ENCODE measurements around the gene PGK1.
"Not testable (repeated sequence)": the region's sequence is repeated elsewhere in the genome, so short reads cannot be mapped to it uniquely, and the experiment has no call there.

PGK1 gene

GRCh38 chrX:78111140-78111931 lies 7.3 kb downstream of the PGK1 start:
- DNase-seq = no peak

- DNase-seq = no peak
Measured at GRCh38 chrX:78116365-78116764, 12.3 kb downstream of the PGK1 start.

- no peak for DNase-seq
Measured at GRCh38 chrX:78116766-78117165, 12.7 kb downstream of the PGK1 start.

- no peak for DNase-seq
Measured at GRCh38 chrX:78118628-78119027, 14.6 kb downstream of the PGK1 start.

- DNase-seq = no peak
Measured at GRCh38 chrX:78119521-78120227, 15.6 kb downstream of the PGK1 start.

DNA sequence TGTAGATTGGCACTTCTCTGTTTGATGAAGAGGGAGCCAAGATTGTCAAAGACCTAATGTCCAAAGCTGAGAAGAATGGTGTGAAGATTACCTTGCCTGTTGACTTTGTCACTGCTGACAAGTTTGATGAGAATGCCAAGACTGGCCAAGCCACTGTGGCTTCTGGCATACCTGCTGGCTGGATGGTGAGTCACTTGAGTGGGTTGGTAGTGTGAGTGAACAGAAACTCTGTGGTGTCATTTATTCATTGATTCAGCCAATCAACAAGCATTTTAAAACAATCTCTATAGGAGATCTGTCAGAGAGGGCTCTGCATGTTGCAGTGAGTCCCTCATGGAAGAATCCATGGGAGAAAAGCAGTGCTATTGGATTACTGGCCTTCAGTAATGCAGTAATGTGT lies 19.1 kb downstream of the PGK1 start:
- no peak for DNase-seq

GRCh38 chrX:78124307-78124706 lies 20.3 kb downstream of the PGK1 start:
- no peak for DNase-seq

- no peak for DNase-seq
Measured at GRCh38 chrX:78125148-78125547, 21.1 kb downstream of the PGK1 start.

DNA sequence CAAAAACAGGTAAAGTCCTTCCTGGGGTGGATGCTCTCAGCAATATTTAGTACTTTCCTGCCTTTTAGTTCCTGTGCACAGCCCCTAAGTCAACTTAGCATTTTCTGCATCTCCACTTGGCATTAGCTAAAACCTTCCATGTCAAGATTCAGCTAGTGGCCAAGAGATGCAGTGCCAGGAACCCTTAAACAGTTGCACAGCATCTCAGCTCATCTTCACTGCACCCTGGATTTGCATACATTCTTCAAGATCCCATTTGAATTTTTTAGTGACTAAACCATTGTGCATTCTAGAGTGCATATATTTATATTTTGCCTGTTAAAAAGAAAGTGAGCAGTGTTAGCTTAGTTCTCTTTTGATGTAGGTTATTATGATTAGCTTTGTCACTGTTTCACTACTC lies 21.7 kb downstream of the PGK1 start:
- not testable (repeated sequence) for DNase-seq

- no peak for DNase-seq
Measured at GRCh38 chrX:78129714-78130113, 25.7 kb downstream of the PGK1 start.

DNA sequence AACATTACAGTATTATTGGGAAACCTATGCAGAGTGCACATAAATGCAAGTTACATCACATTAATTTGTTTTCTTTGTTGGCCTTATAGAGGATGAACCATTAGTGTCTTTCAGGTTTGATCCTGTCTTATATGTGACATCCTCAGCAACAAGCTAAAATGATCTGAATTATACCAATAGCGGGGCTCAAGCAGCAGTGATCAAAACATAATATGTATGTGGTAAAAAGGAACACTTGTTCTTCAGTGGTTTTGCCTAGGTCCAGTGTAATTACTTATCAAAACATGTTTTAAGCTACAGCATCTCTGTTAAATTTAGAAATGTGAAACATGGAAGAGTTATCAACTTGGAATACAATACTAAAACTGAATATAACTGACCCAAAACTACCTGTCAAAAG lies 26.3 kb downstream of the PGK1 start:
- no peak for DNase-seq

DNA sequence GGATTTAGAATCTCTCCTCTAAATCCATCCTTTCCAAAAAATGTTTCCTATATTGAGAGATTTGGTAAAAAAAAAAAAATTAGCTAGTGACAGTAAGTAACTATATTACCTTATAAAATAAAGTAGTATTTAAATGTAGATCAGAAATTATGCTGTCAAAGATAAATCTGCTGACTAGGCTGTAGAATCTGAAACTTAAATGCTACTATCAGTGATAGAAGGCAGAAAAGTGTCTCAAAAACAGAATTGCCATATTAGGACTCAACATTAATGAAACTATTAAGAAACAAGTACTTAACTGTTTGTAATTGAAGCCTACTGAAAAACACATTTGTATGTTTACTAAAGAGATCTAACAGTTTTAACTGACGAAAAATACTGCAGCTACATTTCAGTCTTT lies 27.1 kb downstream of the PGK1 start:
- DNase-seq = no peak

- no peak for DNase-seq
Measured at GRCh38 chrX:78133238-78133960, 29.4 kb downstream of the PGK1 start.

DNA sequence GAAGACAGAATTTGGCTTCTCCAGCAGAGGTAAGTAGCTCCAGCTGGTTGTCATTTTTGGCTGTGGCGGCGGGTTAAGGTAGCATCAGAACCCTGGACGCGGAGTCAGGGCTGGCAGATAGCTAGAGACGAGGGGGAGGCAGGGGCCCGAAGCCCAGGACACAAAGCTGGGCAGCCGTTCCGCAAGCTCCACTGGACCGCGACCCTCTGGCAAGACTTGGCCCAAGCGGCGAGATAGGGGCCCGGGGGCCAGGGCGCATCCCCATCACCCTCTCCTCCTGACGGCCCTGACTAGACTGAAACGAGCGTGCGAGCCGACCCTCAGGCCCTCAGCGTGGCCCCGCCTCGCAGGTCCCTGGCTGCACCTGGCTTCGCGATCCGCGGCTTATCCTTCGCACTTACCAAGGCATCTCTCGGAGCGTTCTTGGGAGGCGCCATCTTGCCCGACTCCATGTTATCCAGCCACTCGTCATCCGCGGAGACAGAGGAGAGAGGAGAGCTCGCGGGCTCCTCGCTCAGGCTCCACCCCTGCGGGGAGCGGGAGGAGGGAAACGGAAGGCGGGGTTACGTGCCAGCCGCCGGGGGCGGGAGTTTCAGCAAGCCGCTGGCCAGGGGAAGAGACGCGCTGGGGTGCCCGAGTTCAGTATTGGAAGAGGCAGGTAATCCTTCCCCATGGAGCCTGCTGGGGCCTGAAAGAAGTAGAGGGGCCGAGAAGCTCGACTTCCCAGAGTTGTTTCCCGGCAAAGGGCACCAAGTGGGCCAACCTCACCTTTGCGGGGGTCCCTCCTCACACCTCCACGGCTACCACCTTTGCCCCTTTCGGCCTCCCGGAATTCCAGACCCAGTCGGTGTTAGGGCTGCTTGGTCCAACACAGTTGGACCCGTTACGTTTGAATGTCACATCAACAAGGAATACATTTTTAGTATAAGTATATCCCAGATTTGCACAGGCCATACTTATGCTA lies 35.4 kb downstream of the PGK1 start, which contains the start of gene TAF9B:
Gene TAF9B, minus strand, starts transcription at position 491 of the 964 bp plus-strand sequence. Its CDS starts 39 bp downstream, at position 452.
- DNase-seq = peak; percentile 0 to 86 (median 72)

GRCh38 chrX:78140206-78140605 lies 36.2 kb downstream of the PGK1 start:
- DNase-seq = no peak

DNA sequence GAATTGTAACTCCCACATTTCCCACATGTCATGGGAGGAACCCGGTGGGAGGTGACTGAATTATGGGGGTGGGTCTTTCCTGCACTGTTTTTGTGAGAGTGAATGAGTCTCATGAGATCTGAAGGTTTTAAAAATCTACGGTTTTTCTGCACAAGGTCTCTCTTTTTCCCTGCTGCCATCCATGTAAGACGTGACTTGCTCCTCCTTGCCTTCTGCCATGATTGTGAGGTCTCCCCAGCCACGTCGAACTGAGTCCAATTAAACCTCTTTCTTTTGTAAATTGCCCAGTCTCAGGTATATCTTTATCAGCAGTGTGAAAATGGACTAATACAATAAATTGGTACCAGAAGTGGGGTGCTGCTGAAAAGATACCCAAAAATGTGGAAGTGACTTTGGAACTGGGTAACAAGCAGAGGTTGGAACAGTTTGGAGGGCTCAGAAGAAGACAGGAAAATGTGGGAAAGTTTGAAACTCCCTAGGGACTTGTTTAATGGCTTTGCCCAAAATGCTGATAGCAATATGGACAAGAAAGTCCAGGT lies 43.0 kb downstream of the PGK1 start:
- DNase-seq = not testable (repeated sequence)

DNA sequence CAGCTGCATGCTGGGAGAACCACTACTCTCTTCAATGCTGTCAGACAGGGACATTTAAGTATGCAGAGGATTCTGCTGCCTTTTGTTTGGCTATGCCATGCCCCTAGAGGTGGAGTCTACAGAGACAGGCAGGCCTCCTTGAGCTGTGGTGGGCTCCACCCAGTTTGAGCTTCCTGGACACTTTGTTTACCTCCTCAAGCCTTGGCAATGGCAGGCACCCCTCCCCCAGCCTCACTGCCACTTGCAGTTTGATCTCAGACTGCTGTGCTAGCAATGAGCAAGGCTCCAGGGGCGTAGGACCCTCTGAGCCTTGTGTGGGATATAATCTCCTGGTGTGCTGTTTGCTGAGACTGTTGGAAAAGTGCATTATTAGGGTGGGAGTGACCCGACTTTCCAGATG lies 53.3 kb downstream of the PGK1 start:
- not testable (repeated sequence) for DNase-seq

GRCh38 chrX:78157846-78158245 lies 53.8 kb downstream of the PGK1 start:
- not testable (repeated sequence) for DNase-seq

GRCh38 chrX:78160711-78161110 lies 56.7 kb downstream of the PGK1 start:
- DNase-seq = not testable (repeated sequence)

GRCh38 chrX:78163175-78163574 lies 59.1 kb downstream of the PGK1 start:
- not testable (repeated sequence) for DNase-seq

Data from anterior cingulate cortex (tissue), 58 donors.